HepG2 (cell line): ENCODE results near the gene PDRG1. TPM values are rescaled to one million over a fixed set of nuclear protein-coding genes. Genes with fewer than 3 reads are reported as not detected.

ENCODE experiments used
- CBX1 ChIP-seq: IDR thresholded peaks from one replicate; pipeline ENCODE4 v1.6.1; 2016; ENCODE audit warnings: antibody characterized with exemption, low read depth
- ELF4 ChIP-seq: sonication (generic); formaldehyde crosslinking; IDR thresholded peaks from 2 replicates; pipeline ENCODE4 v1.5.0; 2020; ENCODE audit warnings: missing genetic modification reagents, mild to moderate bottlenecking, moderate library complexity, borderline replicate concordance
- FOXP1 ChIP-seq, 2 experiments: fragments of 450-650 bp in 1 of 2; IDR thresholded peaks; 2 replicates each; pipeline ENCODE4 v1.6.1; 2017 to 2018; ENCODE audit warnings: antibody characterized with exemption in 1 of 2
- JARID2 ChIP-seq: sonication (generic); formaldehyde crosslinking; IDR thresholded peaks from 2 replicates; pipeline ENCODE4 v1.8.1; 2023; ENCODE audit warnings: missing genetic modification reagents, inconsistent platforms; ENCODE audit not compliant: insufficient replicate concordance
- MAF1 ChIP-seq: sonication (generic); formaldehyde crosslinking; IDR thresholded peaks from 2 replicates; pipeline ENCODE4 v1.5.0; 2020; ENCODE audit warnings: missing genetic modification reagents, borderline replicate concordance
- MATR3 ChIP-seq: sonication (generic); formaldehyde crosslinking; IDR thresholded peaks from 2 replicates; pipeline ENCODE4 v1.4.0; 2020; ENCODE audit warnings: missing genetic modification reagents
- MED13 ChIP-seq: sonication (generic); formaldehyde crosslinking; IDR thresholded peaks from 2 replicates; pipeline ENCODE4 v1.5.0; 2020; ENCODE audit warnings: missing genetic modification reagents
- PAXIP1 ChIP-seq: sonication (generic); formaldehyde crosslinking; conservative IDR thresholded peaks from 2 replicates; pipeline ENCODE4 v1.4.0; 2020; ENCODE audit warnings: mild to moderate bottlenecking, missing genetic modification reagents, moderate library complexity
- POGZ ChIP-seq: sonication (generic); formaldehyde crosslinking; IDR thresholded peaks from 2 replicates; pipeline ENCODE4 v1.4.0; 2020; ENCODE audit warnings: mild to moderate bottlenecking, missing genetic modification reagents
- SIX1 ChIP-seq: sonication (generic); formaldehyde crosslinking; IDR thresholded peaks from 2 replicates; pipeline ENCODE4 v1.4.0; 2020; ENCODE audit warnings: missing genetic modification reagents, borderline replicate concordance
- THAP8 ChIP-seq: sonication (generic); formaldehyde crosslinking; IDR thresholded peaks from 2 replicates; pipeline ENCODE4 v1.5.1; 2020; ENCODE audit warnings: missing genetic modification reagents, mild to moderate bottlenecking, borderline replicate concordance
- ZNF44 ChIP-seq: sonication (generic); formaldehyde crosslinking; IDR thresholded peaks from 2 replicates; pipeline ENCODE4 v1.5.1; 2020; ENCODE audit warnings: mild to moderate bottlenecking, missing genetic modification reagents
- ZNF513 ChIP-seq: sonication (generic); formaldehyde crosslinking; conservative IDR thresholded peaks from 2 replicates; pipeline ENCODE4 v1.5.0; 2020; ENCODE audit warnings: missing genetic modification reagents
- ZNF704 ChIP-seq: sonication (generic); formaldehyde crosslinking; IDR thresholded peaks from 2 replicates; pipeline ENCODE4 v1.8.1; 2023; ENCODE audit warnings: mild to moderate bottlenecking, inconsistent platforms, moderate library complexity, missing genetic modification reagents, borderline replicate concordance
- ZNF883 ChIP-seq: sonication (generic); formaldehyde crosslinking; IDR thresholded peaks from 2 replicates; pipeline ENCODE4 v1.5.1; 2020; ENCODE audit warnings: mild to moderate bottlenecking, missing genetic modification reagents; ENCODE audit errors: not compliant biosample characterization
- polyA plus RNA-seq, 8 experiments: library from polyadenylated mRNA; depleted of rRNA in 3 of 8; stranded (reverse) in 7 of 8; unstranded in 1 of 8; fragments of >200 nt; fragmentation: Illumina TruSeq in 4 of 8; extraction: Trizol in 4 of 8; gene quantifications; 2 replicates each; pipeline versions ENCODE4 v1.2.1 to v1.2.3, GENCODE V29; 2011 to 2016; ENCODE audit warnings: low read depth in 4 of 8, missing spikeins in 1 of 8, mixed read lengths in 1 of 8; ENCODE audit not compliant: insufficient read depth in 1 of 8
- total RNA-seq, 5 experiments: library from RNA; depleted of rRNA; stranded (reverse); fragments of >200 nt; fragmentation: Illumina TruSeq; extraction: Trizol; gene quantifications; 2 replicates each; pipeline ENCODE4 v1.2.3, GENCODE V29; 2016; ENCODE audit warnings: low read depth in 1 of 5
- TF ChIP-seq, protein P1 (sequence below): sonication (generic); formaldehyde crosslinking; IDR thresholded peaks from 2 replicates; pipeline ENCODE4 v1.5.0; 2020; ENCODE audit warnings: missing genetic modification reagents
- TF ChIP-seq, protein P2 (sequence below): sonication (generic); formaldehyde crosslinking; IDR thresholded peaks from 2 replicates; pipeline ENCODE4 v1.5.1; 2020; ENCODE audit warnings: mild to moderate bottlenecking, moderate library complexity, missing genetic modification reagents

The PDRG1 gene
- total and polyA plus RNA-seq, 2 of the 13 experiments (the other 11 are each of a cell fraction or from before 2014, with no cell fraction given) = 16.6 to 18.0 TPM

- TF ChIP-seq JARID2 (no peak), THAP8 (CRISPR knock-in tag) (no peak), MED13 (CRISPR knock-in tag) (peak; percentile 73; the same call in 1 of the 2 replicates), PAXIP1 (CRISPR knock-in tag) (no peak; the same call in 1 of the 2 replicates), SIX1 (CRISPR knock-in tag) (no peak), MAF1 (CRISPR knock-in tag) (peak; percentile 84; the same call in 1 of the 2 replicates), ELF4 (CRISPR knock-in tag) (no peak; the same call in 1 of the 2 replicates), CBX1 (no peak), FOXP1 (IDR thresholded peaks at IDR 0.05) (no peak), FOXP1 (CRISPR knock-in tag; IDR thresholded peaks at IDR 0.05) (no peak), ZNF883 (peak; percentile 95), MATR3 (peak; percentile 76; the same call in 1 of the 2 replicates), ZNF704 (CRISPR knock-in tag) (no peak), ZNF513 (0 out of 2 replicates have a peak, but pooled peaks have one; percentile 36), POGZ (CRISPR knock-in tag) (peak; percentile 92), ZNF44 (CRISPR knock-in tag) (peak; percentile 99)
- TF ChIP-seq, protein P1, sequence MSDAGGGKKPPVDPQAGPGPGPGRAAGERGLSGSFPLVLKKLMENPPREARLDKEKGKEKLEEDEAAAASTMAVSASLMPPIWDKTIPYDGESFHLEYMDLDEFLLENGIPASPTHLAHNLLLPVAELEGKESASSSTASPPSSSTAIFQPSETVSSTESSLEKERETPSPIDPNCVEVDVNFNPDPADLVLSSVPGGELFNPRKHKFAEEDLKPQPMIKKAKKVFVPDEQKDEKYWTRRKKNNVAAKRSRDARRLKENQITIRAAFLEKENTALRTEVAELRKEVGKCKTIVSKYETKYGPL (CRISPR knock-in tag) = no peak
- TF ChIP-seq, protein P2, sequence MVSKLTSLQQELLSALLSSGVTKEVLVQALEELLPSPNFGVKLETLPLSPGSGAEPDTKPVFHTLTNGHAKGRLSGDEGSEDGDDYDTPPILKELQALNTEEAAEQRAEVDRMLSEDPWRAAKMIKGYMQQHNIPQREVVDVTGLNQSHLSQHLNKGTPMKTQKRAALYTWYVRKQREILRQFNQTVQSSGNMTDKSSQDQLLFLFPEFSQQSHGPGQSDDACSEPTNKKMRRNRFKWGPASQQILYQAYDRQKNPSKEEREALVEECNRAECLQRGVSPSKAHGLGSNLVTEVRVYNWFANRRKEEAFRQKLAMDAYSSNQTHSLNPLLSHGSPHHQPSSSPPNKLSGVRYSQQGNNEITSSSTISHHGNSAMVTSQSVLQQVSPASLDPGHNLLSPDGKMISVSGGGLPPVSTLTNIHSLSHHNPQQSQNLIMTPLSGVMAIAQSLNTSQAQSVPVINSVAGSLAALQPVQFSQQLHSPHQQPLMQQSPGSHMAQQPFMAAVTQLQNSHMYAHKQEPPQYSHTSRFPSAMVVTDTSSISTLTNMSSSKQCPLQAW (CRISPR knock-in tag) = peak; percentile 90; the same call in 1 of the 2 replicates
Observed at GRCh38 chr20:31951530-31952453, at the start of gene PDRG1 (continued).
